Dedifferentiated amniotic fluid mesenchymal stem cell (primary cell): Measurements from ENCODE around the gene TRDN.
"Not testable (repeated sequence)": the region's sequence is repeated elsewhere in the genome, so short reads cannot be mapped to it uniquely, and the experiment has no call there.

Source experiments
- DNase-seq: peaks from one replicate; pipeline ENCODE4 v3.0.0-alpha.2; 2016; ENCODE audit errors: extremely low spot score

TRDN gene

GRCh38 chr6:123295181-123295580 is 341.6 kb downstream of the TRDN start:
- no peak for DNase-seq

- DNase-seq = no peak
Observed at GRCh38 chr6:123288649-123289048, 348.1 kb downstream of the TRDN start.

GRCh38 chr6:123276546-123276980 is 360.2 kb downstream of the TRDN start:
- no peak for DNase-seq

GRCh38 chr6:123263981-123264380 is 372.8 kb downstream of the TRDN start:
- DNase-seq = no peak

- DNase-seq = no peak
Observed at GRCh38 chr6:123240626-123241025, 396.1 kb downstream of the TRDN start.

- DNase-seq = no peak
Observed at GRCh38 chr6:123233336-123233735, 403.4 kb downstream of the TRDN start.

- not testable (repeated sequence) for DNase-seq
Observed at GRCh38 chr6:123227789-123228188, 409.0 kb downstream of the TRDN start.

GRCh38 chr6:123226398-123226797 is 410.4 kb downstream of the TRDN start:
- no peak for DNase-seq

- DNase-seq = no peak
Observed at GRCh38 chr6:123224077-123224476, 412.7 kb downstream of the TRDN start.

- no peak for DNase-seq
Observed at GRCh38 chr6:123223461-123223860, 413.3 kb downstream of the TRDN start.

GRCh38 chr6:123215211-123215610 is 421.5 kb downstream of the TRDN start:
- DNase-seq = no peak

- DNase-seq = no peak
Observed at GRCh38 chr6:123214433-123214832, 422.3 kb downstream of the TRDN start.

GRCh38 chr6:123213921-123214320 is 422.8 kb downstream of the TRDN start:
- no peak for DNase-seq

GRCh38 chr6:123211777-123212545 is 424.8 kb downstream of the TRDN start:
- DNase-seq = no peak

GRCh38 chr6:123210645-123211044 is 426.1 kb downstream of the TRDN start:
- no peak for DNase-seq

- no peak for DNase-seq
Observed at GRCh38 chr6:123207967-123208510, 428.7 kb downstream of the TRDN start.

- DNase-seq = no peak
Observed at GRCh38 chr6:123203928-123204327, 432.8 kb downstream of the TRDN start.

GRCh38 chr6:123201869-123202372 is 434.8 kb downstream of the TRDN start:
- no peak for DNase-seq

- no peak for DNase-seq
Observed at GRCh38 chr6:123193298-123193697, 443.5 kb downstream of the TRDN start.

GRCh38 chr6:123189816-123190215 is 446.9 kb downstream of the TRDN start:
- DNase-seq = no peak

- no peak for DNase-seq
Observed at GRCh38 chr6:123182998-123183397, 453.8 kb downstream of the TRDN start.

- no peak for DNase-seq
Observed at GRCh38 chr6:123176706-123177105, 460.0 kb downstream of the TRDN start.

GRCh38 chr6:123171341-123172115 is 465.2 kb downstream of the TRDN start:
- no peak for DNase-seq
